T-helper 2 cell treated with Interferon-gamma antibody and Interleukin-4, amounts not matched to agents 5 μg/mL and 100 μg/mL, for 36 hours (primary cell): Measurements from ENCODE around the gene SLC35C1.
"Not testable (repeated sequence)": the region's sequence is repeated elsewhere in the genome, so short reads cannot be mapped to it uniquely, and the experiment has no call there.

ENCODE experiments used
- DNase-seq: peaks from one replicate; pipeline ENCODE4 v3.0.0; 2021; ENCODE audit warnings: low spot score
- H3K27ac Mint-ChIP-seq: one replicate; pipeline ENCODE4 v1.8.0; 2021; ENCODE audit warnings: mild to moderate bottlenecking, mixed read lengths
- H3K27me3 Mint-ChIP-seq: one replicate; pipeline ENCODE4 v1.8.0; 2021; ENCODE audit warnings: low read depth, mixed read lengths
- H3K36me3 Mint-ChIP-seq: one replicate; pipeline ENCODE4 v1.8.0; 2021; ENCODE audit warnings: low read depth, mixed read lengths
- H3K4me1 Mint-ChIP-seq: one replicate; pipeline ENCODE4 v1.8.0; 2021; ENCODE audit warnings: low read depth, mixed read lengths
- H3K4me3 Mint-ChIP-seq: one replicate; pipeline ENCODE4 v1.8.0; 2022; ENCODE audit warnings: mild to moderate bottlenecking, moderate library complexity, mixed read lengths
- H3K9me3 Mint-ChIP-seq: one replicate; pipeline ENCODE4 v1.8.0; 2021; ENCODE audit warnings: mixed read lengths

Gene SLC35C1

GRCh38 chr11:45810431-45811108, 5.6 kb downstream of the SLC35C1 start:
- peaks cover 36% of the 10 kb centered on the region for H3K4me1 Mint-ChIP-seq
- peaks cover 33% of the 10 kb centered on the region for H3K36me3 Mint-ChIP-seq
- H3K9me3 Mint-ChIP-seq = no peaks in the 10 kb centered on the region
- no peak for DNase-seq
- H3K27me3 Mint-ChIP-seq = no peaks in the 10 kb centered on the region
- no peak overlapping the region for H3K27ac Mint-ChIP-seq
- no peak overlapping the region for H3K4me3 Mint-ChIP-seq

- no peak for DNase-seq
- Mint-ChIP-seq H3K4me3 (no peak overlapping the region), H3K27me3 (no peaks in the 10 kb centered on the region), H3K36me3 (peaks cover 31% of the 10 kb centered on the region), H3K4me1 (peaks cover 33% of the 10 kb centered on the region), H3K27ac (no peak overlapping the region), H3K9me3 (no peaks in the 10 kb centered on the region)
Observed at GRCh38 chr11:45811109-45811435, 6.1 kb downstream of the SLC35C1 start.

GRCh38 chr11:45811571-45812290, 6.8 kb downstream of the SLC35C1 start:
- H3K4me1 Mint-ChIP-seq = peaks cover 28% of the 10 kb centered on the region
- H3K9me3 Mint-ChIP-seq = no peaks in the 10 kb centered on the region
- H3K27me3 Mint-ChIP-seq = no peaks in the 10 kb centered on the region
- peaks cover 27% of the 10 kb centered on the region for H3K36me3 Mint-ChIP-seq
- no peak overlapping the region for H3K27ac Mint-ChIP-seq
- no peak for DNase-seq
- no peak overlapping the region for H3K4me3 Mint-ChIP-seq

GRCh38 chr11:45812581-45813548, 7.9 kb downstream of the SLC35C1 start:
- DNase-seq = no peak
- no peaks in the 10 kb centered on the region for H3K27me3 Mint-ChIP-seq
- H3K9me3 Mint-ChIP-seq = no peaks in the 10 kb centered on the region
- no peak overlapping the region for H3K27ac Mint-ChIP-seq
- peaks cover 17% of the 10 kb centered on the region for H3K4me1 Mint-ChIP-seq
- H3K36me3 Mint-ChIP-seq = peaks cover 22% of the 10 kb centered on the region
- no peak overlapping the region for H3K4me3 Mint-ChIP-seq

GRCh38 chr11:45815747-45816146, 10.8 kb downstream of the SLC35C1 start:
- Mint-ChIP-seq H3K9me3 (no peaks in the 10 kb centered on the region), H3K36me3 (peaks cover 3% of the 10 kb centered on the region), H3K4me3 (no peak overlapping the region), H3K27ac (no peak overlapping the region), H3K27me3 (no peaks in the 10 kb centered on the region), H3K4me1 (no peaks in the 10 kb centered on the region)
- no peak for DNase-seq

GRCh38 chr11:45816614-45817013, 11.7 kb downstream of the SLC35C1 start:
- Mint-ChIP-seq H3K4me1 (no peaks in the 10 kb centered on the region), H3K36me3 (no peaks in the 10 kb centered on the region), H3K4me3 (no peak overlapping the region), H3K9me3 (no peaks in the 10 kb centered on the region), H3K27ac (no peak overlapping the region), H3K27me3 (no peaks in the 10 kb centered on the region)
- DNase-seq = no peak

- Mint-ChIP-seq H3K4me1 (no peaks in the 10 kb centered on the region), H3K4me3 (no peak overlapping the region), H3K9me3 (no peaks in the 10 kb centered on the region), H3K27me3 (no peaks in the 10 kb centered on the region), H3K36me3 (no peaks in the 10 kb centered on the region), H3K27ac (no peak overlapping the region)
- DNase-seq = no peak
Observed at GRCh38 chr11:45817191-45817590, 12.2 kb downstream of the SLC35C1 start.

GRCh38 chr11:45818961-45819605, 14.1 kb downstream of the SLC35C1 start:
- no peak overlapping the region for H3K27ac Mint-ChIP-seq
- no peak for DNase-seq
- H3K9me3 Mint-ChIP-seq = no peaks in the 10 kb centered on the region
- H3K27me3 Mint-ChIP-seq = no peaks in the 10 kb centered on the region
- H3K4me1 Mint-ChIP-seq = no peaks in the 10 kb centered on the region
- H3K4me3 Mint-ChIP-seq = no peak overlapping the region
- no peaks in the 10 kb centered on the region for H3K36me3 Mint-ChIP-seq

GRCh38 chr11:45820211-45820857, 15.4 kb downstream of the SLC35C1 start:
- DNase-seq = no peak
- H3K4me3 Mint-ChIP-seq = no peak overlapping the region
- H3K9me3 Mint-ChIP-seq = no peaks in the 10 kb centered on the region
- H3K27ac Mint-ChIP-seq = no peak overlapping the region
- H3K4me1 Mint-ChIP-seq = no peaks in the 10 kb centered on the region
- peaks cover 3% of the 10 kb centered on the region for H3K27me3 Mint-ChIP-seq
- no peaks in the 10 kb centered on the region for H3K36me3 Mint-ChIP-seq

GRCh38 chr11:45826492-45826891, 21.5 kb downstream of the SLC35C1 start:
- not testable (repeated sequence) for H3K4me3 Mint-ChIP-seq, H3K4me1 Mint-ChIP-seq, H3K36me3 Mint-ChIP-seq, H3K9me3 Mint-ChIP-seq, DNase-seq, H3K27ac Mint-ChIP-seq
- peaks cover 25% of the 10 kb centered on the region for H3K27me3 Mint-ChIP-seq

GRCh38 chr11:45827123-45827522, 22.2 kb downstream of the SLC35C1 start:
- Mint-ChIP-seq H3K9me3 (no peaks in the 10 kb centered on the region), H3K4me3 (no peak overlapping the region), H3K36me3 (no peaks in the 10 kb centered on the region), H3K4me1 (peaks cover 10% of the 10 kb centered on the region), H3K27me3 (peaks cover 25% of the 10 kb centered on the region), H3K27ac (no peak overlapping the region)
- no peak for DNase-seq

GRCh38 chr11:45828996-45829395, 24.0 kb downstream of the SLC35C1 start:
- no peak overlapping the region for H3K27ac Mint-ChIP-seq
- no peaks in the 10 kb centered on the region for H3K36me3 Mint-ChIP-seq
- H3K27me3 Mint-ChIP-seq = peaks cover 25% of the 10 kb centered on the region
- peaks cover 23% of the 10 kb centered on the region for H3K4me1 Mint-ChIP-seq
- no peaks in the 10 kb centered on the region for H3K9me3 Mint-ChIP-seq
- no peak for DNase-seq
- no peak overlapping the region for H3K4me3 Mint-ChIP-seq

- Mint-ChIP-seq H3K27me3 (peaks cover 22% of the 10 kb centered on the region), H3K4me1 (peaks cover 33% of the 10 kb centered on the region), H3K4me3 (no peak overlapping the region), H3K27ac (no peak overlapping the region), H3K36me3 (no peaks in the 10 kb centered on the region), H3K9me3 (no peaks in the 10 kb centered on the region)
- no peak for DNase-seq
Observed at GRCh38 chr11:45830596-45830995, 25.6 kb downstream of the SLC35C1 start.
